Renal cortex interstitium (tissue), 11 donors: ENCODE measurements around the gene CHN2. TPM values are rescaled to one million over a fixed set of nuclear protein-coding genes. Genes with fewer than 3 reads are reported as not detected.

Experiments
- DNase-seq, 11 donors: peaks; one replicate each; pipeline ENCODE4 v3.0.0-alpha.2; 2013; ENCODE audit warnings: low read depth in 9 of 11, low spot score in 4 of 11; ENCODE audit errors: extremely low read depth in 1 of 11
- polyA plus RNA-seq, 3 donors: library from polyadenylated mRNA; unstranded; fragments of 120-200 nt; gene quantifications; one replicate each; pipeline ENCODE4 v1.2.1, GENCODE V29; 2013; ENCODE audit not compliant: insufficient read length in 3 of 3

Gene CHN2
- polyA plus RNA-seq, 3 donors, result 16.7 to 19.2 (median 18.1) TPM

DNA sequence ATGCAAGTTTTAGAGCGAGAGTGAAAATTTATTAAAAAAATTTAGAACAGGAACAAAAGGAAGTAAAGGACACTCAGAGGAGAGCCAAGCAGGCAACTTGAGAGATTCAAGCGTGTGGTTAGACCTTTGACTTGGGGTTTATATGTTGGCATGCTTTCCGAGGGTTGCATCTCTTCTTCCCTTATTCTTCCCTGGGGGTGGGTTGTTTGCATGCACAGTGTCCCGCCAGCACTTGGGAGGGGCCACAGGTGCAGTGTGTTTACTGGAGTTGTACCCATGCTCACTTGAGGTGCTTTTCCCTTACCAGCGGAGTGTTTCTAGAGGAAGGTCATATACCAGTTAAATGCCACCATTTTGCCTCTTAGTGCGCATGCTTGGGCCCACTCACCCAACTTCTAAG is 96.3 kb downstream of the CHN2 start:
- DNase-seq, result no peak

DNA sequence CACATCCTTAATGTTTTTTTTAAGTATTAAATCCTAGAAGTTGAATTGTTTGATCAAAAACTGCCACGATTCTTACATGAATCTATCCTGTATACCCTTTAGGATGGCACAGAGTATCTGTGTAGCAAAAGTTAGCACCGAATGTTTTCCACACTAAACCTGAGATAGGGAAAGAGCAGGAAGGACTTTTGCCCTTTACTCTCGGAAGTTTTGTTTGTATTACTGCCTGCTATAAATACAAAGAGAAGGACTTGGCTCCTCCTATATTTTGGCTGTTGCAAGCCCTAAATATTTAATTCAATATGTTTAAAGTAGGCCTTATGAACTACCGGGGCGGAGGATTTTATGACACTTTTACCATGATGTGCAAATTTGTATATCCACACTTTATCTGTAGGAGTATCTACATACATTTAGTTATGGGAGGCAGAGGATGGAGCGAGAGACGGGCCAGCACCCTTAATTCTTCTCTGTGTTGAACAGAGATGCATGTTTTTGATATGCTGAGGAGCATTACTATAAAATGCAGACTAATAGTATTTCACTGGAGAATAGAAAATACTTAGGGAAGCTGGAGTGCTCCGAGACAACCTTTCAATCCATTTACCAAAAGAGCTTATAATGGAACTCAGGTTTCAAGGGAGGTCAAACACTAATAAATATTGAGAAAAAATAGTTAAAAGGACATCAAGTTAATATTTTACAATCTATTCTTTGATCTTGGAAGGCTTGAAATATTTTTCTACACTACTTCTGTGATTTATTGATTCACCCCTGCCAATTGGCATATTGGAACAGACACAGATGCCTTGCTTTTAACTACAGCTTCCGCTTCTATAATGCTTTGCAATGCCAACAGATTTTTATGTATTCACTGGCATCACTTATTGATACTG is 97.4 kb downstream of the CHN2 start:
- no peak for DNase-seq

DNA sequence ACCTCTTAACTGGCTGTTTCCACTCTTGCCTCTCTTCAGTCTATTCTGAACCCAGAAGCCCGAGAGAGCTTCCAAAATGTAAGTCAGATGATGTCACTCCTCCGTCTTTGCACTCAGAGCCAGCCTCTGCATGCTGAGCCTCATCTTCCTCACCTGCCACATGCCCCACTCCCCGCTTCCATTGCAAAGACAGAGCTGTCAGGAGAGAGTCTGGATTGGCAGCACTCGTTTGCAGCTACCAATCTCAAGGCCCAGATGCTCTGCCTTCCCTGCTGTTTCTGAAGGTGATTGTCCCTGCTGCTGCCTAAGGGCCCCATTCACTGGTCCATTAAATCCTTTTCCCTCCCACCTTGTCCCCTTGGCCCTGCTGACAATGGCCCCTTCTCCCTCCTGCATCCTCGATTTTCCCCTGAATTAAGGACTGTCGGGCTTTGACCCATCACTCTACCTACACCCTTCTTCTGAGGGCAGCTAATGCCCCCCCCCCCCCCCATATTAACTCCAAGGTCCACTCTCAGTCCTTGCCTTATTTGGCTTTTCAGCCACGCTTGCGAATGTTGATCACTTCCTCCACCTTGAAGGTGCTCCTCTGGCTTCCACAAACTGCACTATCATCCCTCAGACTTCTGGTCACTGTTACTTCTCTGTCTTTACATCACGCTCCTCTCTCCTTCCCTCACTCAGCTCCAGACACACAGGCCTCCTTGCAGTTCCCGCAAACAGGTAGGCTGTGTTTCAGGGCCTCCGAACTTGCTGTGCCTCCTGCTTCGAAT is 98.5 kb downstream of the CHN2 start:
- no peak for DNase-seq

DNA sequence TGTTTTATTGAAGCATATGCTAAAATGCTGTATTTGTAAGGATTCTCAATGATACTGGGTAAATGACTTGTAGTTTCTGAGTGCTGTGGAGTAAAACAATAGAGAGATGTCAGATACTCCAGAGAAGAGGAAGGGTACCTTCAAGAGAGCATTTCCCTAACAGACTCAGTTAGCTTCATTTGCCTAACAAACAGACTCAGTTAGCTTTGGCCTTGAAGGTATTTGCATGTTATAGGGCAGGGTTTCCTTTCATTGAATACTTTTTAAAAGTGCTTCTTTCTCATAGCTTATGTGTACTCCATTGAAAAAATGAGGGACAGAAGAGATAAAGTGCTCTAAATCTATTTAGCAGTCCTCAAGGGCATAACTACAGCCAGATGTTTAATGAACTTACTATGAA is 101.8 kb downstream of the CHN2 start:
- no peak for DNase-seq

DNA sequence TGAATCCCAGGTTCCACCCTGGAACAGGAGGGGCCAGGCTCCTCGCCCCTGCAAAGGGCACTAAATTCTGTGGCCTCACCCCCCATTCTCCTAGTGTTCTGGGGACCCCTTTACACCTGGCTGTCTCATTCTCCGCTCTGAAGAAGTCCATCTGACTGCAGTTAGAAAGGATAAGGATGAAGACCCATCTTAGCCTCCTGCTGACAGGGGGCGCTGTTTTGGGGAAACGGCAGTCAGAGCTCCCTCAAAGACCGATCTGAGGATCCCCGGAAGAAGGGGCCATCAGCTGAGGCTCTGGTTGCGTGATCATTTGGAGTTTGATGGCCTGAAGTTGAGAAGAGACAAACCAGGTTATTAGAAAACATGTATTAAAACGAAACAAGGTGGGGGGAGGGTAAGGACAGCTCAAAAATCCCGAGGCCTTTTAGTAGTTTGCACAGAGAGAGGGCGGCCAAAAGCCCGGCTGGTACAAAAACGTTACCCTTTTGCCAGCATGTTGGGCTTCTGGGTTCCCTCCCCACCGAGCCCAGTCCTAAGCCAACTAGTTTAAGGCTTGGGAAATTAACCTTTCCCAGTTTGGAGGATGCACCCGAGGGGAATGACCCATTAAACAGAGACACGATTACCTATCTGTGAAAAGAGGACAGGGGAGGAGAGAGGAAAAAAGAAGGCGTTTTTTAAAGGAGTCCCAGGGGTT is 102.8 kb downstream of the CHN2 start:
- no peak for DNase-seq

DNA sequence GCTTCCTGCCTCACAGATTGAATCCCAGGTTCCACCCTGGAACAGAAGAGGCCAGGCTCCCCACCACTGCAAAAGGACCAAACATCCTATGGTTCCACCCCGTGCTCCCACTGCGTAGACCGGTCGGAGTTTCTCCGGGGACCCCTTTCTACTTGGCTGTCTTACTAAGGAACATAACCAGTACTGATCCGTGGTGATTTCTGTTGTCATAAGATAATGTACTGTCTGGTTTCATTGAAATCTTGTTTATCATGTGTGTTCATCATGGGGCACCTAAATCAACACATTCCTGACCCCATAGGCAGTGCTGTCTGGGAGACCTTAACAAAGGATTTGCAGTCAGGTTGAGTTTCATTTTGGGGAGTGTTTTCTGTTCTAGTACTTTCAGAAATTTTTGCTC is 104.5 kb downstream of the CHN2 start:
- no peak for DNase-seq

DNA sequence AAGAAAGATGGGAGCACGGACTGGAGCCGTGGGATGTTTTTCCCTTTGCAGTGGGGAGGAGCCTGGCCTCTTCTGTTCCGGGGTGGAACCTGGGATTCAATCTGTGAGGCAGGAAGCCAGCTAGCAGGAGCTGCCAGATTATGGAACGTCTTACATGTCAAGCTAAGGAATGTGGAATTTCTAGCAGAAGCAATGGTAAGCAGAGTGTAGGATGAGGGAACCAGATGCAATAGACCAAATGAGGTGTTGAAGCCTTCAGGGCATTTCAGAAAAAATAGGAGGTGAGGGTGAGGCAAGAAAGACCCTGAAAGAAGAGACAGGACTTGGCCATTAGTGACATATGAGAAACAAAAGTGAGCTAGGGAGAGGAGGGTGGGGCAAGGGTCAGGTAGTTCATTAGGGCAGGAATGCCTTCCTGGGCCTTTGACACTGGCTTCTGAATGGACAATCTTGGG is 105.5 kb downstream of the CHN2 start:
- DNase-seq, result no peak

DNA sequence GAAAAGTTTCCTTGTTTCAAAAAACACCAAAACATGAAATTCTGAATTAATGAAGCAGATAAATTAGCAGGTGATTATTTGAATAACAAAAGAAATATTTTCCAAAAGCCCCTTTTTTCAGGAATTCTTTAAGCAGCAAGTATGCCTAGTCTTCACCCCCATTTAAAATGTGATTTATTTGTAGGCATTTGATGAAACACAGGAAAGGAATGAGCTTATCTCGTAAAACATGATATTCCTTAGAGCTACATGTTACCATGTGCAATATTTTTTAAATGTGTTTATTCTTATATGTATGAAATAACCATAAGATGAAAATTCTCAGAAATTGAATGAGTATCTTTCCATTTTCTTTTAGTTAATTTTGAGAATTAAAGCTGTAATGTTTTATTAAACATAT is 106.1 kb downstream of the CHN2 start:
- DNase-seq, result no peak

DNA sequence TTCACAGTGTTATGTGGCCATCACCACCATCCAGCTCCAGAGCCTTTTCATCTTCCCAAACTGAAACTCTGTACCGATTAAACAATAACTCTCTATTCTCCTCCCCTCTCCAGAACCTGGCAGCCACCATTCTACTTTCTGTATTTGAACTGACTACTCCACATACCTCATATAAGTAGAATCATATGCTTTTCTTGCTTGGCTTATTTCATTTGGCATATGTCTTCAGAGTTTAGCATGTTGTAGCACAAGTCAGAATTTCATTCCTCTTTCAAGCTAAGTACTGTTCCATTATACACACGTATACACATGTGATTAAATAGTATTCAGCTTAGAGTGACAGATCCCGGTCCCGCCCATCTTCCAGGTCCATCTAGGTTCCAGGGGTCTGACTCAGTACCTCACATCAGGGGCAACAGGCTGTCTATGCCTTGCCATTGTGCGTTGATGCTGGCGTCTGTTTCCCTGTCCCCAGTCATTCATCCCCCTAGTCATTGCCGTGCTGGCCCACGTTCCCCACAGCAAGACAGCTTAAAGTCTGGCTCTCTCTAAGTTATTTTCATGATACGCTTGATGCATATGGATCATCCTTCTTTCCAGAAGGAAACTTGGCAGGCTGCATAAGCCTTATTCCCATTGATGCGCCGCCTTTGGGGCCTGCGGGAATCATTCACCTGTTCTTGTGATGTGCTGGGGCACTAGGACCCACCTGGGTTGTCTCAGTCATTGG is 108.3 kb downstream of the CHN2 start:
- no peak for DNase-seq

DNA sequence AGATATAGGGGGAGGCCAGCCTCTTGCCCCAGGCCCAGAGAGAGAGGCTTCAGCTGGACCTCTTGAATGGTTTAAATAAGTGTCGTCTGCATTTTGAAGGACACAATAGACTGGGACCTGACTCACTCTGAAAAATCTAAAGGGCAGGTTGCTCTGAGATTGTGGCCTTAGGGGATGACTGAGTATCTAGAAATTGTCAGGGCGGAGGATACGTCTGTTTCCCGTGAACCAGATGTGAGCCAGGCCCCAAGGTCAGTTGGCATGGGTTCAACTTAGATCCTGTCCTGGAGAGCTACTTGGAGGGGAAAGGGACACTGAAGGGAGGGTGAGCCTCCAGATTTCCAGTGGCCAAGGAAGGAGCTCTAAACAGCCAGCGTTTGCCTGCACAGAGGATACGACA is 110.2 kb downstream of the CHN2 start:
- no peak for DNase-seq

DNA sequence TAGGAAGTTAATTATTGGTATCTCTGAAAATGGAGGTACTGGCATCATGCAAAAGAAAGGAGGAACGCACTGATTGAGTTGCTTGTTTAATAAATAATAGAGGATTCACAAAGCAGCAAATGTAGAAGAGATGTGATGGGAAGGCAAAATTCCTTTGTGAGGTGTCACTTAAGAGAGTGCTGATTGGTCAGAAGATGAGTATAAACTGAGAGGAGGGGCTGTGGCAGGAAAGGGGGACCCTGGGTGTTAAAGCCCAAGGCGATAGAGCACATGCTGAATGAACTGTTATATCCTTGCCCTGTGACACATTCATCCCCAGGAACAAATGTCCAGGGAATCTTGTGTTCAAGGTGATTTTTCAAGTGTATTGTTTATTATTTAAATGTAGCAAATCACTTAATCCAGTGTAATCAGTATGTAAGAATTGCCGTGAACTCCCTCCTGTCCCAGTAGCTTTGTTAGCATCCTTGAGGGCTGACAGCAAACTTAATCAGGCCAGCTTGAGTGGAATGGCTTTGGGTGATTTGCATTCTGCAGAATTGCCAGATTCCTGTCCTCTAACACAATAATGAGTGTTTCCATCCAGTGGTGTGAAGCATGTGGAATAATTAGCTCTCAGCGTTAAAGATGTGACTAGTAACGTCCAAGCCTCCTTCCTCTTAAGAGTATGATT is 111.9 kb downstream of the CHN2 start:
- DNase-seq, result no peak

DNA sequence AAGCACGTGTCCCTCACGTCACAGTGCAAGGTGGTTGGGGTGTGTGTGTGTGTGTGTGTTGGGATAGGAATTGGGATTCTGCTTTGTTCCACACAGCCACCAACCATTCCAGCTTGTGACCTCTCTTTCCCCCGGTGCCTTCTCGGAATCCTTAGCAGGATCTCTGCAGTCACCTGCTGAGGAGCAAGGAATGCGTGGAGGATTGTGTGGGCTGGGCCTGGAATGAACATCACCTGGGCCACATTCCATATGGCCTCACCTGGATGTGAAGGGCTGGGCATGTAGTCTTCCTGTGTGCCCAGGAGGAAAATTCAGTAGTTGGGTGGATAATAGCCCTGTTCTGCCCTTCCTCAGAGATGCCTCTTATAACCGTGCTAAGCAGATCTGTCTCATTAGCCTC is 113.8 kb downstream of the CHN2 start:
- no peak for DNase-seq

DNA sequence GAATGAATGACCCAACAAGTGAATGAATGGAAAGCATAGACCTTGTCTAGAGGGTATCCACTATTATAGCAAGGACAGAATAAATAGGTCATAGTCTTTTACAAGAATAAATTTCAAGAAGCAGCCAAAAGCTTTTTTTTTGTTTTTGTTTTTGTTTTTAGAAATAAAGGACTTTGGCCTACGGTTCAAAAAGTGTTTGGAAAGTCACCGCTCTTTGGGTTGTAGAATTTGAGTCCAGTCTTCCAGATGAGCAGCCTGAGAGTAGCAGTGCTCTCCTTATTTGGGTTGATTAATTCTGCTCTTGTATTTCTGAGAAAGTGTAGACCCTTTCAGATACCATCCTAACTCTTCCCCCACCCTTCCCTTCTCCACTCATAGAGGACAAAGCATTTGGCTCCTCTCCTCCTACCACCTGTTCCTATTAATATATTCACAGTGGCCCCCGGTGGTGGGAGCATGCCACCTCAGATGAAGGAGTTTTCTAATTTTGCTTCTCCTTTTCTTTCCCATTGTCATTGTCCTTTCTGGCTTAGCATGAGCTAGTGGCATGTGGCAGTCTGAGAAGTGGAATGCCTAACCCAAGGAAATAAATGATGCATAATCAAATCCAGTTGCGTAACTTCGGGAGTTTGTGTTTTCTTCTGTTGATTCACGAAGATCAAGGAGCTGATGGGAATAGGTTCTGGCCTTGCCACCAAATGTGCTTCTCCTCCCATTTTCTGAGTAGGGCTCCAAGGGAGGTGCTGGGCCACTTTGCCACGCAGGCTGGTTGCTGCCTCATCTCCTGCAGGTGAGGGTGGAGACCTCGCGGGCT is 114.7 kb downstream of the CHN2 start:
- no peak for DNase-seq

DNA sequence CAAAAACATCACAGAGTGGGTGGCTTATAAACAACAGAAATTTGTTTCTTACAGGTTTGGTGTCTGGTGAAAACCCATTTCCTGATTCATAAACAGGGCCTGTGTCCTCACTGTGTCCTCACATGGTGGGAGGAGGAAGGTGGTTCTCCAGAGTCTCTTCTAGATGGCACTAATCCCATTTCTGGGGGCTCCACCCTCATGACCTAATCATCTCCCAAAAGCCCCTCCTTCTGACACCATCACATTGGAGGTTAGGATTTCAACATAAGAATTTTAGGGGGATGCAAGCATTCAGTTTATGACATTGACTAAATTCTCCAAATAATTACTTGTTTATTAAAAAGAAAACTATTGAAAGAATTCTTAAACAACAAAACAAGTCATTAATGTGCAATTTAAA is 116.0 kb downstream of the CHN2 start:
- DNase-seq, result no peak

DNA sequence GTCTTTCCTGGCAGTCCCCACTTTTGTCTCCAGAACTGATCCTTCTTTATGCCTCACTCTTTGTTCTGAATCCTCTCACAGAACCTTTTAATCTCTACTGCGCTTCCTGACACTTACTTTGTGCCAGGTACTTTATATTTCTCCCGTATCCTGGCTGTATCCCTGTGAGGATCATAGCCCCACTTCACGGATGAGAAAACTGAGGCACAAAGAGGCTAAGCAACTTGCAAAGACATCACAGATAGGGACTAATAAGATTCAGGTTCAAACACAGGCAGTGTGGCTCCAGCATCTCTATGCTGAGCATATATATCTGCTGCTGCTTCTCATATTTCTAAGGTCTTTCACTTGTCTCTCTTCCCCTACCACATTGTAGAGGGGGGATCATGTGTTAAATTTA is 116.7 kb downstream of the CHN2 start:
- DNase-seq, result no peak

DNA sequence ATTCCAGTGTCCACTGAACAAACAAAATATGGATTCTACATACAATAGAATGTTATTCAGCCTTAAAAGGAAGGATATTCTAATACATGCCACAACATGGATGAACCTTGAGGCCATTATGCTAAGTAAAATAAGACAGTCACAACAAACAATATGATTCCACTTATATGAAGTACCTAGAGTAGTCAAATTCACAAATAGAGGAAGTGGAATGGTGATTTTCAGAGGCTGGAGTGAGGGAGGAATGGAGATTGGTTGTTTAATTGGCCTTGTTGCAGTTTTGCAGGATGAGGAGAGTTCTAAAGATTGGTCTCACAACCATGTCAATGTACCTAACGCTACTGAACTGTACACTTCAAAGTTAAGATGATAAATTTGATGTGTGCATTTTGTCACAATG is 119.6 kb downstream of the CHN2 start:
- DNase-seq, result no peak

DNA sequence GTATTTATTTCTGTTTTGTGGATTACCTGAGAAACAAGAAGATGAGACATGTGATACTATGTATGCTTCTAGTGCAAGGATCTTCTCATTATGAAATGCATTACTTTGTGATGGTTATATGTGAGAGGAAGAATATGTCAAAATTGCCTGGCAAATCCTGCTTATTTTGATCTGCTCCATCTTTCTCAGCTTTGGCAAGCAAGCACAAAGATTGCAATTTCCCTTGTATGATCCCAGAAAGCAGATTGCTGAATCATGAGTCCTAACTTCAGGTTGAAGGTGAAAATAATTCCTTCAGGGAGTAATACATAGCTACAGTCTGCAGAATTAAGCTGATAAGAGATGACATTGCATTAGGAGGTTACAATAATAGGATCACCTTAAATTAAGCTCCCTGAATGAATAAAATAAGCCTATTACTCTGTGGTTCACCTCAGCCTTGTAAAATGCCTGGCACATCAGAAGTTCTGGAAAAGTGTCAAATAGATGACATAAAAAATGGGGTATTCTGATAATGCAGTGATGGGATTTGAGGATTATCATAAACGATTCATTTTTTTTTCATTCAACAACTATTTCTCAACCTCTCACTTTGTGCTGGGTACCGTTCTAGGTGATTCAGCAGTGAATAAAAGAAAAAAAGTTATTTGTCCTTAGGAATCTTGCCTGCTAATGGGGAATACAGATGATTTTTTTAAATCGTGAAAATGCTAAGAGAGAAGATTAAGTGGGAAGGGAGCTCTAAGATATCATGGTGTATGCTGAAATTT is 120.7 kb downstream of the CHN2 start:
- DNase-seq, result no peak
